GM12878 (cell line): ENCODE measurements around the gene TOMM40. TPM values are rescaled to one million over a fixed set of nuclear protein-coding genes. Genes with fewer than 3 reads are reported as not detected.

Experiments used
- ATAC-seq: fragments of 200-7000 bp; cut with Tn5 transposase; 3 replicates; pipeline ENCODE4 v1.9.1; 2020; ENCODE audit warnings: mild to moderate bottlenecking, moderate library complexity
- BruUV-seq: library from RNA; stranded (reverse); fragments of 400-500 nt; replicated peaks from 2 replicates; lab custom pipeline; 2021; lab: Mats Ljungman, UMichigan
- CTCF ChIA-PET: fragments of 300-600 bp; sonication (Branson Sonifier 250); formaldehyde crosslinking; extraction: SDS; loops from one replicate; lab custom pipeline; 2021; ENCODE audit warnings: inconsistent platforms; lab: Yijun Ruan, JAX
- POLR2A ChIA-PET: fragments of 350-600 bp; formaldehyde crosslinking; extraction: SDS; loops from one replicate; lab custom pipeline; 2021; ENCODE audit warnings: inconsistent platforms; lab: Charles Lee
- RAD21 ChIA-PET: fragments of 300-600 bp; sonication (Branson Sonifier 250); formaldehyde crosslinking; loops from one replicate; lab custom pipeline; 2023; ENCODE audit warnings: antibody characterized with exemption; ENCODE audit not compliant: unreplicated experiment; lab: Charles Lee
- SMC1A ChIA-PET: fragments of 300-600 bp; sonication (Branson Sonifier 250); formaldehyde crosslinking; loops from one replicate; lab custom pipeline; 2023; ENCODE audit not compliant: unreplicated experiment, uncharacterized antibody; lab: Charles Lee
- DNase-seq: peaks from one replicate; pipeline ENCODE4 v3.0.0-alpha.2; 2011; ENCODE audit warnings: low read depth, low spot score
- FAIRE-seq: peaks from 3 replicates; lab custom pipeline; 2011; peaks lifted over from hg19 to GRCh38; lab: Jason Lieb, UNC
- H2AFZ ChIP-seq: 2 replicates; pipeline ENCODE4 v1.6.0; 2011; ENCODE audit warnings: low read depth, low read length, control low read depth; ENCODE audit not compliant: control insufficient read depth
- H3K27ac ChIP-seq: 2 replicates; pipeline ENCODE4 v1.5.1; 2011; ENCODE audit warnings: control low read depth; ENCODE audit not compliant: control insufficient read depth, insufficient read depth
- H3K27me3 ChIP-seq, 2 experiments: replicated peaks in 1 of 2; 2 replicates each; pipeline versions ENCODE4 v1.6.0 to v1.6.1; 2011; ENCODE audit warnings: low read length in 1 of 2; ENCODE audit not compliant: control insufficient read depth in 2 of 2, insufficient read depth in 2 of 2
- H3K36me3 ChIP-seq, 2 experiments: 2 replicates each; pipeline ENCODE4 v1.5.1; 2011; ENCODE audit warnings: low read length in 1 of 2; ENCODE audit not compliant: control insufficient read depth in 2 of 2, insufficient read depth in 2 of 2
- H3K4me1 ChIP-seq: 2 replicates; pipeline ENCODE4 v1.6.1; 2011; ENCODE audit warnings: mild to moderate bottlenecking, low read length, moderate library complexity, mixed read lengths; ENCODE audit not compliant: control insufficient read depth, insufficient read depth
- H3K4me2 ChIP-seq: 2 replicates; pipeline ENCODE4 v1.6.0; 2011; ENCODE audit warnings: control low read depth; ENCODE audit not compliant: control insufficient read depth, insufficient read depth
- H3K4me3 ChIP-seq: fragments of 200-600 bp; sonication (generic); 2 replicates; pipeline ENCODE4 v1.5.1; 2016
- H3K79me2 ChIP-seq: 2 replicates; pipeline ENCODE4 v1.6.0; 2011; ENCODE audit warnings: low read length; ENCODE audit not compliant: control insufficient read depth, insufficient read depth
- H3K9ac ChIP-seq: 2 replicates; pipeline ENCODE4 v1.8.0; 2011; ENCODE audit warnings: low read length, control low read depth, mixed read lengths; ENCODE audit not compliant: control insufficient read depth, insufficient read depth
- H3K9me3 ChIP-seq: replicated peaks from 3 replicates; pipeline ENCODE4 v1.5.1; 2011; ENCODE audit warnings: mild to moderate bottlenecking, low read length; ENCODE audit not compliant: control insufficient read depth, insufficient read depth
- H4K20me1 ChIP-seq: 2 replicates; pipeline ENCODE4 v1.6.0; 2011; ENCODE audit not compliant: control insufficient read depth, insufficient read depth
- ASH2L ChIP-seq: fragments of 300-600, 200-600 bp; sonication (generic); IDR thresholded peaks from 2 replicates; pipeline ENCODE4 v1.6.1; 2017; ENCODE audit warnings: low read depth, mild to moderate bottlenecking, borderline replicate concordance
- BHLHE40 ChIP-seq, 2 experiments: fragments of 450-650 bp in 1 of 2; IDR thresholded peaks; 2 replicates each; pipeline ENCODE4 v1.6.1; 2011 to 2017; ENCODE audit warnings: low read depth in 2 of 2, borderline replicate concordance in 1 of 2, improper control_type of control experiment in 1 of 2, low read length in 1 of 2, mild to moderate bottlenecking in 1 of 2
- ETV6 ChIP-seq, 2 experiments: fragments of 450-650 bp in 1 of 2; IDR thresholded peaks in 1 of 2; conservative IDR thresholded peaks in 1 of 2; 2 replicates each; pipeline ENCODE4 v1.6.1; 2014; ENCODE audit warnings: antibody characterized with exemption in 1 of 2, borderline replicate concordance in 1 of 2, low read depth in 1 of 2, mild to moderate bottlenecking in 1 of 2, moderate library complexity in 1 of 2
- MEF2B ChIP-seq: fragments of 450-650 bp; IDR thresholded peaks from 2 replicates; pipeline ENCODE4 v1.6.1; 2018; ENCODE audit warnings: mild to moderate bottlenecking, moderate library complexity; ENCODE audit not compliant: partially characterized antibody, poor library complexity, severe bottlenecking
- MYC ChIP-seq: IDR thresholded peaks from 2 replicates; pipeline ENCODE4 v1.6.1; 2011; ENCODE audit warnings: mild to moderate bottlenecking, low read length, moderate library complexity, inconsistent platforms; ENCODE audit not compliant: insufficient read depth, insufficient replicate concordance, insufficient read length, severe bottlenecking
- NR2F1 ChIP-seq: fragments of 450-650 bp; conservative IDR thresholded peaks from 2 replicates; pipeline ENCODE4 v1.6.1; 2017; ENCODE audit warnings: mild to moderate bottlenecking
- RAD51 ChIP-seq: fragments of 450-650 bp; IDR thresholded peaks from 2 replicates; pipeline ENCODE4 v1.6.1; 2016; ENCODE audit warnings: moderate library complexity, mild to moderate bottlenecking, inconsistent platforms
- SMC3 ChIP-seq: IDR thresholded peaks from 2 replicates; pipeline ENCODE4 v1.6.1; 2011; ENCODE audit warnings: low read length, improper control_type of control experiment, borderline replicate concordance
- TAF1 ChIP-seq: IDR thresholded peaks from 2 replicates; pipeline ENCODE4 v1.6.1; 2011; ENCODE audit warnings: mild to moderate bottlenecking, low read depth, low read length, borderline replicate concordance
- TCF3 ChIP-seq: IDR thresholded peaks from 2 replicates; pipeline ENCODE4 v1.6.1; 2012; ENCODE audit warnings: low read depth, mild to moderate bottlenecking, low read length, borderline replicate concordance; ENCODE audit not compliant: insufficient read depth
- ZNF384 ChIP-seq: IDR thresholded peaks from 2 replicates; pipeline ENCODE4 v1.6.1; 2012; ENCODE audit warnings: low read depth, mild to moderate bottlenecking, low read length, improper control_type of control experiment, borderline replicate concordance
- ZSCAN29 ChIP-seq: fragments of 450-650 bp; IDR thresholded peaks from 2 replicates; pipeline ENCODE4 v1.6.1; 2017; ENCODE audit warnings: mild to moderate bottlenecking, moderate library complexity
- WGBS: methylation state at CpG from one replicate; pipeline ENCODE4 v1.1.6; 2016; ENCODE audit warnings: low lambda C conversion rate; ENCODE audit not compliant: insufficient replicate concordance, insufficient coverage; ENCODE audit errors: missing lambda C conversion rate; 5-methylcytosine and 5-hydroxymethylcytosine counted together
- in situ Hi-C: fragments of 300-500 bp; cut with MboI; formaldehyde crosslinking; loops from 9 replicates; pipeline ENCODE4 v1.14.3; 2018; ENCODE audit warnings: mixed read lengths
- intact Hi-C: fragments of 100-400 bp; cut with micrococcal nuclease; formaldehyde crosslinking; loops from one replicate; pipeline ENCODE4 v1.14.2; 2022; ENCODE audit not compliant: unreplicated experiment
- polyA plus RNA-seq, 11 experiments: library from polyadenylated mRNA; depleted of rRNA in 4 of 11; unstranded in 6 of 11; stranded (reverse) in 5 of 11; fragments of >200 nt; fragmentation: Nextera tagmentation in 4 of 11; fragmentation: Illumina TruSeq in 1 of 11; extraction: Ambion mirVana in 4 of 11; extraction: Trizol in 1 of 11; gene quantifications; 1 replicate in 1 of 11; 2 replicates in 10 of 11; pipeline versions ENCODE4 v1.2.1 to v1.2.3, GENCODE V29; 2011 to 2016; ENCODE audit warnings: inconsistent platforms in 2 of 11, missing spikeins in 2 of 11, low read depth in 1 of 11
- total RNA-seq, 4 experiments: library from RNA; depleted of rRNA in 3 of 4; stranded (reverse); fragments of >200 nt in 3 of 4; fragmentation: Illumina TruSeq in 1 of 4; extraction: Trizol in 1 of 4; gene quantifications; 2 replicates each; pipeline versions ENCODE4 v1.2.1 to v1.2.3, GENCODE V29; 2013 to 2021
- TF ChIP-seq, protein P1 (sequence below): fragments of 450-650 bp; IDR thresholded peaks from 2 replicates; pipeline ENCODE4 v1.6.1; 2018; ENCODE audit warnings: borderline replicate concordance, mild to moderate bottlenecking; ENCODE audit not compliant: partially characterized antibody
- TF ChIP-seq, protein P2 (sequence below): fragments of 450-650 bp; IDR thresholded peaks from 2 replicates; pipeline ENCODE4 v1.6.1; 2016; ENCODE audit warnings: mild to moderate bottlenecking

TOMM40 gene
- total and polyA plus RNA-seq, 10 of the 15 experiments (the other 5 are each of a cell fraction or from before 2014, with no cell fraction given): 0.85 to 221 (median 99.9) TPM

DNA sequence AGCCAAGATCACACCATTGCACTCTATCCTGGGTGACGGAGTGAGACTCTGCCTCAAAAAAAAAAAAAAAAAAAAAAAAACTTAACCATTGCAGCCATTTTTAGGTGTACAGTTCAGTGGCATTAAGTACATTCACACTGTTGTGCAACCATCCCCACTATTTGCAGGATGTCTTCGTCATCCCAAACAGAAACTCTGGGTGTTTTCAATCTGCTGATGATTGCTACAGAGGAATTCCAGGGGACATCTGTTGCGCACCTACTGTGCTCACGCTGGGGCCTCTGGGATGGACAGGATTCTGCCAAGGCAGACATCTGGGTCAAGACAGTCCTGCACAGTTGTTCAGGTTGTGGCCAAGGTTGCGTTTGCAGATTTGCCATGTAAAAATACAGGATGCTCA lies 48.6 kb downstream of the TOMM40 start (continued):
- TF ChIP-seq ZSCAN29 (no peak), NR2F1 (no peak), SMC3 (no peak), TAF1 (no peak), RAD51 (no peak)
- TF ChIP-seq, protein P1, sequence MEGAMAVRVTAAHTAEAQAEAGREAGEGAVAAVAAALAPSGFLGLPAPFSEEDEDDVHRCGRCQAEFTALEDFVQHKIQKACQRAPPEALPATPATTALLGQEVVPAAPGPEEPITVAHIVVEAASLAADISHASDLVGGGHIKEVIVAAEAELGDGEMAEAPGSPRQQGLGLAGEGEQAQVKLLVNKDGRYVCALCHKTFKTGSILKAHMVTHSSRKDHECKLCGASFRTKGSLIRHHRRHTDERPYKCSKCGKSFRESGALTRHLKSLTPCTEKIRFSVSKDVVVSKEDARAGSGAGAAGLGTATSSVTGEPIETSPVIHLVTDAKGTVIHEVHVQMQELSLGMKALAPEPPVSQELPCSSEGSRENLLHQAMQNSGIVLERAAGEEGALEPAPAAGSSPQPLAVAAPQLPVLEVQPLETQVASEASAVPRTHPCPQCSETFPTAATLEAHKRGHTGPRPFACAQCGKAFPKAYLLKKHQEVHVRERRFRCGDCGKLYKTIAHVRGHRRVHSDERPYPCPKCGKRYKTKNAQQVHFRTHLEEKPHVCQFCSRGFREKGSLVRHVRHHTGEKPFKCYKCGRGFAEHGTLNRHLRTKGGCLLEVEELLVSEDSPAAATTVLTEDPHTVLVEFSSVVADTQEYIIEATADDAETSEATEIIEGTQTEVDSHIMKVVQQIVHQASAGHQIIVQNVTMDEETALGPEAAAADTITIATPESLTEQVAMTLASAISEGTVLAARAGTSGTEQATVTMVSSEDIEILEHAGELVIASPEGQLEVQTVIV: no peak

DNA sequence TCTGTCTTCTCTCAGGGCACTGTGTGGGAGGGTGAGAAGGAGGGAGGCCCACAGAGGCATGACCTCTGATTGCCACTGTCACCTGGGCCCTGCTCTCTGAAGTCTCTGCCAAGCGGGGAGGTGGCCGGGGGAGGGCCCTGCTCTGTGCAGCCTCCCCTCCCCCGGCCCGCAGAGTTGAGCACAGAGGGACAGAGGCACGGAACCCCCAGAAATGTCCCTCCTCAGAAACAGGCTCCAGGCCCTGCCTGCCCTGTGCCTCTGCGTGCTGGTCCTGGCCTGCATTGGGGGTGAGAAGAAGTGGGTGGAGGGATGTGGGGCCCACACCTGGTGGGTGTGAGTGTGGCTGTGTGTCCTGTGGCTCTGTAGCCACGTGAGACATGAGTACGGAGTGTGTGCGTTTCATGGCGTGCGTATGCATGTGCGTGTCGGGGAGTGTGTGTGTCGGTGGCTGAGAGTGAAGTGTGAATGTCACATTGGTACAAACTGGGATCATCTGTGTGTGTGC lies 51.1 kb downstream of the TOMM40 start, which contains the start of gene APOC4:
APOC4 (plus strand) TSS at position 171 of the 505 bp plus-strand sequence; CDS start at position 212, 41 bp downstream.
- intact Hi-C loops: no loop called here
- H3K27ac ChIP-seq: no peak within 1 kb of the TSS
- ChIA-PET CTCF (no interaction called here), SMC1A (no interaction called here), POLR2A (no interaction called here), RAD21 (no interaction called here)
- no peaks in the 10 kb centered on the region for H3K27me3 ChIP-seq
- H3K79me2 ChIP-seq: no peaks in the 10 kb centered on the region
- 92% methylated on average over 14 of the region's 14 CpGs for WGBS
- peaks cover 19% of the 10 kb centered on the region for H3K4me1 ChIP-seq
- no peak for FAIRE-seq
- no peak within 1 kb of the TSS for H2AFZ ChIP-seq
- no peak within 1 kb of the TSS for H3K4me3 ChIP-seq
- H4K20me1 ChIP-seq: no peaks in the 10 kb centered on the region
- H3K9ac ChIP-seq: no peak within 1 kb of the TSS
- ATAC-seq: no peak
- in situ Hi-C loops: no loop called here
- H3K36me3 ChIP-seq: no peaks in the 10 kb centered on the region
- TF ChIP-seq ZNF384 (no peak), ETV6 (conservative IDR thresholded peaks at IDR 0.05 in 1 of 2, IDR thresholded peaks at IDR 0.05 in 1 of 2; ENCODE audit: borderline replicate concordance in 1 of 2, low read depth in 1 of 2) (no peak), MEF2B (no peak), ASH2L (no peak), MYC (no peak), TCF3 (peak; percentile 53; the same call in 1 of the 2 replicates), BHLHE40 (IDR thresholded peaks at IDR 0.05; ENCODE audit: borderline replicate concordance in 1 of 2, low read depth in 2 of 2, low read length in 1 of 2) (peak in 1 of 2 experiments; percentile 23; a peak in 1 of 4 replicates)
- TF ChIP-seq, protein P2, sequence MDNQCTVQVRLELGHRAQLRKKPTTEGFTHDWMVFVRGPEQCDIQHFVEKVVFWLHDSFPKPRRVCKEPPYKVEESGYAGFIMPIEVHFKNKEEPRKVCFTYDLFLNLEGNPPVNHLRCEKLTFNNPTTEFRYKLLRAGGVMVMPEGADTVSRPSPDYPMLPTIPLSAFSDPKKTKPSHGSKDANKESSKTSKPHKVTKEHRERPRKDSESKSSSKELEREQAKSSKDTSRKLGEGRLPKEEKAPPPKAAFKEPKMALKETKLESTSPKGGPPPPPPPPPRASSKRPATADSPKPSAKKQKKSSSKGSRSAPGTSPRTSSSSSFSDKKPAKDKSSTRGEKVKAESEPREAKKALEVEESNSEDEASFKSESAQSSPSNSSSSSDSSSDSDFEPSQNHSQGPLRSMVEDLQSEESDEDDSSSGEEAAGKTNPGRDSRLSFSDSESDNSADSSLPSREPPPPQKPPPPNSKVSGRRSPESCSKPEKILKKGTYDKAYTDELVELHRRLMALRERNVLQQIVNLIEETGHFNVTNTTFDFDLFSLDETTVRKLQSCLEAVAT: peak; percentile 78
- BruUV-seq: no TSS peak
- no peak within 1 kb of the TSS for H3K4me2 ChIP-seq
- H3K9me3 ChIP-seq: no peaks in the 10 kb centered on the region
- no peak for DNase-seq
